Stimulated activated CD8-positive, alpha-beta memory T cell treated with anti-CD3 and anti-CD28 coated beads, Interleukin-12 subunit alpha, Interleukin-12 subunit beta, amount 100 ng/mL, for 1 hour (primary cell): ENCODE measurements around the gene IGFBP3.

ENCODE experiments used
- DNase-seq: peaks from one replicate; pipeline ENCODE4 v3.0.0-alpha.2; 2020; ENCODE audit warnings: low read depth

The IGFBP3 gene

GRCh38 chr7:45891462-45892402, 29.3 kb downstream of the IGFBP3 start:
- no peak for DNase-seq

- DNase-seq: no peak
Observed at GRCh38 chr7:45890902-45891461, 30.1 kb downstream of the IGFBP3 start.

GRCh38 chr7:45890125-45890901, 30.8 kb downstream of the IGFBP3 start:
- DNase-seq: no peak

- DNase-seq: no peak
Observed at GRCh38 chr7:45889367-45890067, 31.6 kb downstream of the IGFBP3 start.

- no peak for DNase-seq
Observed at GRCh38 chr7:45888993-45889366, 32.1 kb downstream of the IGFBP3 start.

- DNase-seq: no peak
Observed at GRCh38 chr7:45888185-45888992, 32.7 kb downstream of the IGFBP3 start, which contains the start of gene IGFBP1. Gene IGFBP1 (plus strand): TSS chr7:45888488. CDS start chr7:45888653, 165 bp downstream.

GRCh38 chr7:45886931-45887667, 34.0 kb downstream of the IGFBP3 start:
- no peak for DNase-seq

- no peak for DNase-seq
Observed at GRCh38 chr7:45885264-45885882, 35.7 kb downstream of the IGFBP3 start.

GRCh38 chr7:45884136-45884535, 36.9 kb downstream of the IGFBP3 start:
- no peak for DNase-seq

- no peak for DNase-seq
Observed at GRCh38 chr7:45882465-45882810, 38.6 kb downstream of the IGFBP3 start.

- DNase-seq: no peak
Observed at GRCh38 chr7:45881759-45882464, 39.2 kb downstream of the IGFBP3 start.

GRCh38 chr7:45881280-45881758, 39.8 kb downstream of the IGFBP3 start:
- DNase-seq: no peak

- DNase-seq: no peak
Observed at GRCh38 chr7:45880433-45880860, 40.6 kb downstream of the IGFBP3 start.

GRCh38 chr7:45878457-45879144, 42.5 kb downstream of the IGFBP3 start:
- no peak for DNase-seq

GRCh38 chr7:45876519-45876918, 44.6 kb downstream of the IGFBP3 start:
- no peak for DNase-seq

- DNase-seq: no peak
Observed at GRCh38 chr7:45874408-45875131, 46.5 kb downstream of the IGFBP3 start.

- no peak for DNase-seq
Observed at GRCh38 chr7:45873355-45873754, 47.7 kb downstream of the IGFBP3 start.

- no peak for DNase-seq
Observed at GRCh38 chr7:45873035-45873354, 48.1 kb downstream of the IGFBP3 start, which contains the start of gene CCDC201. Gene CCDC201 (minus strand): TSS chr7:45873082. CDS start chr7:45873007, 75 bp downstream.
